Neural crest cell (in vitro differentiated cells): ENCODE data around the gene ZNF683. TPM values are rescaled to one million over a fixed set of nuclear protein-coding genes. Genes with fewer than 3 reads are reported as not detected.

Experiments
- DNase-seq: peaks from one replicate; pipeline ENCODE4 v3.0.0; 2021; ENCODE audit warnings: low read depth, mixed read lengths, low spot score
- H3K27ac Mint-ChIP-seq: one replicate; pipeline ENCODE4 v1.8.0; 2021; ENCODE audit warnings: mild to moderate bottlenecking, mixed read lengths; ENCODE audit not compliant: unreplicated experiment
- H3K27me3 Mint-ChIP-seq: 2 replicates; pipeline ENCODE4 v1.8.0; 2021; ENCODE audit warnings: low read depth, mild to moderate bottlenecking, mixed read lengths
- H3K36me3 Mint-ChIP-seq: 2 replicates; pipeline ENCODE4 v1.8.0; 2021; ENCODE audit warnings: low read depth, mild to moderate bottlenecking, mixed read lengths
- H3K4me1 Mint-ChIP-seq: 2 replicates; pipeline ENCODE4 v1.8.0; 2021; ENCODE audit warnings: mixed read lengths
- H3K4me3 Mint-ChIP-seq: one replicate; pipeline ENCODE4 v1.8.0; 2021; ENCODE audit warnings: mild to moderate bottlenecking, mixed read lengths
- H3K9me3 Mint-ChIP-seq: 2 replicates; pipeline ENCODE4 v1.8.0; 2021; ENCODE audit warnings: mixed read lengths
- CTCF ChIP-seq: fragments of 200-600 bp; sonication (generic); conservative IDR thresholded peaks from 2 replicates; pipeline ENCODE4 v1.5.0; 2021; ENCODE audit warnings: antibody characterized with exemption, mild to moderate bottlenecking
- total RNA-seq: library from RNA; stranded (reverse); gene quantifications from 2 replicates; pipeline ENCODE4 v1.2.1, GENCODE V29; 2021

Gene ZNF683
- total RNA-seq, 1 donor from 2014 or later: not detected

GRCh38 chr1:26328597-26328996 lies 44.0 kb downstream of the ZNF683 start:
- no peak for DNase-seq
- no peak for TF ChIP-seq CTCF
- Mint-ChIP-seq H3K4me1 (no peaks in the 10 kb centered on the region), H3K4me3 (no peak overlapping the region), H3K36me3 (no peaks in the 10 kb centered on the region), H3K27me3 (no peaks in the 10 kb centered on the region), H3K27ac (peak overlapping the region; percentile 27), H3K9me3 (no peaks in the 10 kb centered on the region)

- DNase-seq: no peak
- Mint-ChIP-seq H3K27me3 (no peaks in the 10 kb centered on the region), H3K9me3 (no peaks in the 10 kb centered on the region), H3K27ac (peak overlapping the region; percentile 50), H3K36me3 (no peaks in the 10 kb centered on the region), H3K4me1 (no peaks in the 10 kb centered on the region), H3K4me3 (no peak overlapping the region)
- TF ChIP-seq CTCF: no peak
These were observed 44.6 kb downstream of the ZNF683 start for GRCh38 chr1:26327956-26328362.

DNA sequence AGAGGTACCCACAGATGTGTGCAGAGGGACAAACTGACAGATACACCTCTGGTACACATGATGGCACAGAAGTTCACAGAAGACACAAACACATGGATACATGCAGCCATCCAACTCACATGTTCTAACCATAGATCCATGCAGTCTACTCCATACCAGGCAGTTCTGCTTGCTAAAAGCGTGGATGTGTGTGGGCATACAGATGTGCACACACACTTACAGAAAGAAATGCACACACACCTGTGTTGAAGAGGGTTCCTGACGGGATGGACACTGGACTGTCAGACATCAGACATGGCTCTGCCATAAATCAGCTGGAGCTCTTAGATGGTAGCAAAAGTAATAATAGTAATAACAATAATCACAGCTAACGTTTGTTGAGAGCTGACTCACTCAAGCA lies 48.0 kb downstream of the ZNF683 start:
- Mint-ChIP-seq H3K9me3 (no peaks in the 10 kb centered on the region), H3K36me3 (no peaks in the 10 kb centered on the region), H3K4me1 (peaks cover 5% of the 10 kb centered on the region), H3K27ac (no peak overlapping the region), H3K27me3 (no peaks in the 10 kb centered on the region), H3K4me3 (no peak overlapping the region)
- no peak for DNase-seq
- TF ChIP-seq CTCF: no peak

DNA sequence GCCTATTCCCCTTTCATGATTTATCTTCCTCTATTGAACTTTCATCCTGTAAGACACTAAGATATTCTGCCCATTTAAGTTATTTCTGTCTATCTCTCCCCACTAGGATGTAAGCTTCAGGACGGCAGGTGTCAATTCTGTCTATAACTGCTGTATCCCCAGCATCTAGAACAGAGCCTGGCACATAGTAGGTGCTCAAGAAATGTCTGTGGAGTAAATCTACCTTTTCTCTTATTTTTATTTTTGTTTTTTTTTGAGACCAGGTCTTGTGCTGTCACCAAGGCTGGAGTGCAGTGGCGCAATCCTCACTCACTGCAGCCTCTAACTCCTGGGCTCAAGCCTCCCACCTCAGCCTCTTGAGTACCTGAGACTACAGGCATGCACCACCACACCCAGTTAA lies 49.2 kb downstream of the ZNF683 start:
- Mint-ChIP-seq H3K27ac (no peak overlapping the region), H3K4me3 (no peak overlapping the region), H3K9me3 (no peaks in the 10 kb centered on the region), H3K27me3 (no peaks in the 10 kb centered on the region), H3K4me1 (peaks cover 5% of the 10 kb centered on the region), H3K36me3 (no peaks in the 10 kb centered on the region)
- TF ChIP-seq CTCF: no peak
- no peak for DNase-seq

GRCh38 chr1:26322042-26322331 lies 50.6 kb downstream of the ZNF683 start:
- Mint-ChIP-seq H3K9me3 (no peaks in the 10 kb centered on the region), H3K36me3 (no peaks in the 10 kb centered on the region), H3K27ac (no peak overlapping the region), H3K4me3 (no peak overlapping the region), H3K4me1 (peaks cover 11% of the 10 kb centered on the region), H3K27me3 (no peaks in the 10 kb centered on the region)
- TF ChIP-seq CTCF: no peak
- no peak for DNase-seq
